Measurements from ENCODE around the gene SUSD6. TPM values are rescaled to one million over a fixed set of nuclear protein-coding genes. Genes with fewer than 3 reads are reported as not detected.

Gene SUSD6
- total and polyA plus RNA-seq, 4 donors, result 6.8 to 10.8 (median 7.6) TPM

GRCh38 chr14:69700575-69700974 lies 89.2 kb downstream of the SUSD6 start:
- Histone ChIP-seq H3K9me3 (ENCODE audit: control insufficient read depth in 4 of 4, low read length in 3 of 4) (no peaks in the 10 kb centered on the region), H3K9ac (ENCODE audit: low read depth in 1 of 2, low read length in 2 of 2) (no peak overlapping the region), H3K4me1 (ENCODE audit: control insufficient read depth in 4 of 4, insufficient read depth in 4 of 4, low read length in 3 of 4) (peaks cover 6 to 36% (median 17%) of the 10 kb centered on the region in 4 donors), H3K36me3 (ENCODE audit: control insufficient read depth in 4 of 4, insufficient read depth in 3 of 4, low read depth in 1 of 4, low read length in 3 of 4) (peaks cover 0 to 4% (median under 1%) of the 10 kb centered on the region in 4 donors), H3K27me3 (ENCODE audit: control insufficient read depth in 4 of 4, insufficient read depth in 4 of 4, low read length in 3 of 4) (no peaks in the 10 kb centered on the region), H3K4me3 (ENCODE audit: low read depth in 1 of 3, low read length in 3 of 3) (no peak overlapping the region), H3K27ac (ENCODE audit: low read depth in 1 of 2, low read length in 2 of 2) (no peak overlapping the region)
- 91% methylated on average over 2 of the region's 2 CpGs for WGBS
- DNase-seq (ENCODE audit: low spot score), result no peak
- TF ChIP-seq HNF4A (conservative IDR thresholded peaks at IDR 0.05) (no peak), FOXA1 (IDR thresholded peaks at IDR 0.05) (no peak), YY1 (IDR thresholded peaks at IDR 0.05) (no peak), NR2F2 (IDR thresholded peaks at IDR 0.05) (no peak), CTCF (IDR thresholded peaks at IDR 0.05; ENCODE audit: low read depth, low read length, missing input control) (no peak), REST (IDR thresholded peaks at IDR 0.05) (no peak), FOXA2 (IDR thresholded peaks at IDR 0.05) (no peak), HNF4G (IDR thresholded peaks at IDR 0.05) (no peak), EGR1 (IDR thresholded peaks at IDR 0.05; ENCODE audit: low read depth in 2 of 2) (no peak), TAF1 (conservative IDR thresholded peaks at IDR 0.05) (no peak), RXRA (IDR thresholded peaks at IDR 0.05) (no peak)
- TF ChIP-seq, protein P1, sequence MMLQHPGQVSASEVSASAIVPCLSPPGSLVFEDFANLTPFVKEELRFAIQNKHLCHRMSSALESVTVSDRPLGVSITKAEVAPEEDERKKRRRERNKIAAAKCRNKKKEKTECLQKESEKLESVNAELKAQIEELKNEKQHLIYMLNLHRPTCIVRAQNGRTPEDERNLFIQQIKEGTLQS (IDR thresholded peaks at IDR 0.05), result no peak
- TF ChIP-seq, protein P2, sequence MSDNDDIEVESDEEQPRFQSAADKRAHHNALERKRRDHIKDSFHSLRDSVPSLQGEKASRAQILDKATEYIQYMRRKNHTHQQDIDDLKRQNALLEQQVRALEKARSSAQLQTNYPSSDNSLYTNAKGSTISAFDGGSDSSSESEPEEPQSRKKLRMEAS (IDR thresholded peaks at IDR 0.05), result no peak

DNA sequence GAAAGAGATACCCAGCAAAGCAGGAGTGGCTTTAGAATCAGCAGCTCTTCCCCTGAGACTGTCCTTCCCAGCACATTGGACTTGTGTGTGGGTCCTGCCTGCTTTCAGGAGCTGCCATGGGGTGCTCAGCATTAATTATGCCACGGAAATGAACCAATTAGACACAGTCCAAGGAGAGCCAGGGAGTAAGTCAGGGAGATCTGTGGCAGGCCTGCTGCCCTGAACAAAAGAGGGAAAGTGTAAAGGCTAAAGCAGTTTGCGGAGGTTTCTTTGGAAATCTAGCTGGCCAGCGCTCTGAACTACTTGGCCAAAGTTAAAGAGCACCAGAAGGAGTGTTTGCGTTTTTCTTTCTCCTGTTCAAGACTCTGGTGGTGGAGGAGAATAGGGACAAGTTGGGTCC lies 89.9 kb downstream of the SUSD6 start:
- Histone ChIP-seq H3K4me3 (ENCODE audit: low read depth in 1 of 3, low read length in 3 of 3) (no peak overlapping the region), H3K27me3 (ENCODE audit: control insufficient read depth in 4 of 4, insufficient read depth in 4 of 4, low read length in 3 of 4) (no peaks in the 10 kb centered on the region), H3K27ac (ENCODE audit: low read depth in 1 of 2, low read length in 2 of 2) (no peak overlapping the region), H3K9ac (ENCODE audit: low read depth in 1 of 2, low read length in 2 of 2) (no peak overlapping the region), H3K9me3 (ENCODE audit: control insufficient read depth in 4 of 4, low read length in 3 of 4) (no peaks in the 10 kb centered on the region), H3K4me1 (ENCODE audit: control insufficient read depth in 4 of 4, insufficient read depth in 4 of 4, low read length in 3 of 4) (peaks cover 3 to 29% (median 14%) of the 10 kb centered on the region in 4 donors), H3K36me3 (ENCODE audit: control insufficient read depth in 4 of 4, insufficient read depth in 3 of 4, low read depth in 1 of 4, low read length in 3 of 4) (peaks cover 0 to 8% (median 4%) of the 10 kb centered on the region in 4 donors)
- TF ChIP-seq, protein P3, sequence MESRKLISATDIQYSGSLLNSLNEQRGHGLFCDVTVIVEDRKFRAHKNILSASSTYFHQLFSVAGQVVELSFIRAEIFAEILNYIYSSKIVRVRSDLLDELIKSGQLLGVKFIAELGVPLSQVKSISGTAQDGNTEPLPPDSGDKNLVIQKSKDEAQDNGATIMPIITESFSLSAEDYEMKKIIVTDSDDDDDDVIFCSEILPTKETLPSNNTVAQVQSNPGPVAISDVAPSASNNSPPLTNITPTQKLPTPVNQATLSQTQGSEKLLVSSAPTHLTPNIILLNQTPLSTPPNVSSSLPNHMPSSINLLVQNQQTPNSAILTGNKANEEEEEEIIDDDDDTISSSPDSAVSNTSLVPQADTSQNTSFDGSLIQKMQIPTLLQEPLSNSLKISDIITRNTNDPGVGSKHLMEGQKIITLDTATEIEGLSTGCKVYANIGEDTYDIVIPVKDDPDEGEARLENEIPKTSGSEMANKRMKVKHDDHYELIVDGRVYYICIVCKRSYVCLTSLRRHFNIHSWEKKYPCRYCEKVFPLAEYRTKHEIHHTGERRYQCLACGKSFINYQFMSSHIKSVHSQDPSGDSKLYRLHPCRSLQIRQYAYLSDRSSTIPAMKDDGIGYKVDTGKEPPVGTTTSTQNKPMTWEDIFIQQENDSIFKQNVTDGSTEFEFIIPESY (IDR thresholded peaks at IDR 0.05), result no peak
- TF ChIP-seq FOXA1 (IDR thresholded peaks at IDR 0.05) (no peak), TAF1 (conservative IDR thresholded peaks at IDR 0.05) (no peak), YY1 (IDR thresholded peaks at IDR 0.05) (no peak), JUND (IDR thresholded peaks at IDR 0.05) (no peak), CTCF (IDR thresholded peaks at IDR 0.05; ENCODE audit: low read depth, low read length, missing input control) (no peak), SP1 (IDR thresholded peaks at IDR 0.05) (no peak), RXRA (IDR thresholded peaks at IDR 0.05) (no peak), NR2F2 (IDR thresholded peaks at IDR 0.05) (no peak), FOXA2 (IDR thresholded peaks at IDR 0.05) (no peak), REST (IDR thresholded peaks at IDR 0.05) (no peak), HNF4A (conservative IDR thresholded peaks at IDR 0.05) (no peak)
- TF ChIP-seq, protein P2 (IDR thresholded peaks at IDR 0.05), result no peak
- TF ChIP-seq, protein P1 (IDR thresholded peaks at IDR 0.05), result no peak
- WGBS, result 91% methylated on average over 4 of the region's 4 CpGs
- no peak for DNase-seq (ENCODE audit: low spot score)

All from liver (tissue), 9 donors.